ENCODE data around the gene SOX6. TPM values are rescaled to one million over a fixed set of nuclear protein-coding genes. Genes with fewer than 3 reads are reported as not detected.

The SOX6 gene
- polyA plus RNA-seq, 1 donor from 2014 or later = 2.2 TPM

GRCh38 chr11:16154715-16155396, 201.5 kb downstream of the SOX6 start:
- Histone ChIP-seq H3F3A (ENCODE audit: insufficient read depth, low read length, poor library complexity, severe bottlenecking) (no peaks in the 10 kb centered on the region), H4K20me1 (ENCODE audit: insufficient read depth) (no peaks in the 10 kb centered on the region), H3K27ac (ENCODE audit: low read length) (no peak overlapping the region), H3K9me3 (ENCODE audit: low read length) (no peaks in the 10 kb centered on the region), H3K9me2 (ENCODE audit: insufficient read depth, low read length) (no peaks in the 10 kb centered on the region), H3K4me2 (ENCODE audit: low read length) (no peak overlapping the region), H3K9ac (ENCODE audit: low read length) (no peak overlapping the region), H3K36me3 (ENCODE audit: insufficient read depth, low read length) (no peaks in the 10 kb centered on the region), H3K4me3 (ENCODE audit: low read length) (no peak overlapping the region), H3K27me3 (ENCODE audit: insufficient read depth, low read depth, low read length) (no peaks in the 10 kb centered on the region), H3K79me2 (replicated peaks; ENCODE audit: insufficient read depth, low read length) (no peaks in the 10 kb centered on the region), H2AFZ (ENCODE audit: low read depth, low read length) (no peak overlapping the region)
- no peak for TF ChIP-seq SMC3 (conservative IDR thresholded peaks at IDR 0.05; ENCODE audit: poor library complexity)
- no peak for TF ChIP-seq POLR2AphosphoS5 (IDR thresholded peaks at IDR 0.05)

- H3K9ac ChIP-seq (ENCODE audit: low read length) = no peak overlapping the region
- H2AFZ ChIP-seq (ENCODE audit: low read depth, low read length) = no peak overlapping the region
- H3K4me2 ChIP-seq (ENCODE audit: low read length) = no peak overlapping the region
- H3F3A ChIP-seq (ENCODE audit: insufficient read depth, low read length, poor library complexity, severe bottlenecking) = no peaks in the 10 kb centered on the region
- no peaks in the 10 kb centered on the region for H3K9me2 ChIP-seq (ENCODE audit: insufficient read depth, low read length)
- H3K36me3 ChIP-seq (ENCODE audit: insufficient read depth, low read length) = no peaks in the 10 kb centered on the region
- no peaks in the 10 kb centered on the region for H3K9me3 ChIP-seq (ENCODE audit: low read length)
- no peak overlapping the region for H3K4me3 ChIP-seq (ENCODE audit: low read length)
- H4K20me1 ChIP-seq (ENCODE audit: insufficient read depth) = no peaks in the 10 kb centered on the region
- no peak overlapping the region for H3K27ac ChIP-seq (ENCODE audit: low read length)
- no peak for TF ChIP-seq POLR2AphosphoS5 (IDR thresholded peaks at IDR 0.05)
- no peak for TF ChIP-seq EP300 (conservative IDR thresholded peaks at IDR 0.05; ENCODE audit: poor library complexity, severe bottlenecking)
- no peak for TF ChIP-seq CTCF (IDR thresholded peaks at IDR 0.05; ENCODE audit: poor library complexity, severe bottlenecking)
- no peaks in the 10 kb centered on the region for H3K79me2 ChIP-seq (replicated peaks; ENCODE audit: insufficient read depth, low read length)
- no peaks in the 10 kb centered on the region for H3K27me3 ChIP-seq (ENCODE audit: insufficient read depth, low read depth, low read length)
These were observed 202.4 kb downstream of the SOX6 start for GRCh38 chr11:16153951-16154350.

DNA sequence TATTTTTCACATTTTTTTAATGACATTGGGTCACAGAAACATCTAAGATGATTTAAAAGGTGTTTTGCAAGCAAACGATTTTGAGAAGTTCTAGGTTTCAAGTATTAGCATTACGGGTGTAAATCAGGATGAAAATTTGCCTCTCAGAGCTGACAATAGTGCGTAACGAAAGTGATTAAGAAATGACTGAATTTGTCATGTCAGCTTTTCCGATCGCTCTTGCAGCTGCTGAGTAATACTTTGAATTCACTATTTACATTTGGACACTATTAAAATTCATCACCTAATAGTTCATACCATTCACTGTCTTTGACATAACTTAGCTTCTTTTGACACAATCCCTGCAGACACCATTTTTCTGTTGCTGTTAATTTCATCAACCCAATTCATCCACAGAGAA, 205.2 kb downstream of the SOX6 start:
- H3K9ac ChIP-seq (ENCODE audit: low read length) = no peak overlapping the region
- no peak overlapping the region for H3K4me2 ChIP-seq (ENCODE audit: low read length)
- H3K9me3 ChIP-seq (ENCODE audit: low read length) = no peaks in the 10 kb centered on the region
- no peaks in the 10 kb centered on the region for H3K79me2 ChIP-seq (replicated peaks; ENCODE audit: insufficient read depth, low read length)
- H3K27ac ChIP-seq (ENCODE audit: low read length) = no peak overlapping the region
- no peaks in the 10 kb centered on the region for H3K9me2 ChIP-seq (ENCODE audit: insufficient read depth, low read length)
- H3K36me3 ChIP-seq (ENCODE audit: insufficient read depth, low read length) = no peaks in the 10 kb centered on the region
- TF ChIP-seq EP300 (conservative IDR thresholded peaks at IDR 0.05; ENCODE audit: poor library complexity, severe bottlenecking) (no peak), REST (IDR thresholded peaks at IDR 0.05; ENCODE audit: borderline replicate concordance) (no peak), CTCF (IDR thresholded peaks at IDR 0.05; ENCODE audit: poor library complexity, severe bottlenecking) (no peak), RAD21 (conservative IDR thresholded peaks at IDR 0.05) (no peak), MXI1 (conservative IDR thresholded peaks at IDR 0.05; ENCODE audit: poor library complexity, severe bottlenecking) (no peak), SMC3 (conservative IDR thresholded peaks at IDR 0.05; ENCODE audit: poor library complexity) (no peak), POLR2AphosphoS5 (IDR thresholded peaks at IDR 0.05) (no peak), EZH2 (IDR thresholded peaks at IDR 0.05; ENCODE audit: borderline replicate concordance, insufficient read depth, low read length, poor library complexity, severe bottlenecking) (no peak), TAF1 (IDR thresholded peaks at IDR 0.05; ENCODE audit: low read depth) (no peak)
- H3K27me3 ChIP-seq (ENCODE audit: insufficient read depth, low read depth, low read length) = no peaks in the 10 kb centered on the region
- H3K4me3 ChIP-seq (ENCODE audit: low read length) = no peak overlapping the region
- H2AFZ ChIP-seq (ENCODE audit: low read depth, low read length) = no peak overlapping the region
- no peaks in the 10 kb centered on the region for H3F3A ChIP-seq (ENCODE audit: insufficient read depth, low read length, poor library complexity, severe bottlenecking)
- H4K20me1 ChIP-seq (ENCODE audit: insufficient read depth) = no peaks in the 10 kb centered on the region
